GM18505 (cell line): Measurements from ENCODE around the gene GTPBP4.
"Not testable (repeated sequence)": the region's sequence is repeated elsewhere in the genome, so short reads cannot be mapped to it uniquely, and the experiment has no call there.

ENCODE experiments used
- ATAC-seq: cut with Tn5 transposase; IDR thresholded peaks from one replicate; pipeline ENCODE4 v1.9.1; 2021; ENCODE audit not compliant: unreplicated experiment
- POLR2A ChIP-seq: IDR thresholded peaks from 4 replicates; pipeline ENCODE4 v1.6.1; 2011; ENCODE audit warnings: borderline replicate concordance; ENCODE audit not compliant: insufficient read depth, insufficient read length; ENCODE audit errors: extremely low read depth

The GTPBP4 gene

GRCh38 chr10:1015688-1016087 lies 27.5 kb downstream of the GTPBP4 start:
- no peak for TF ChIP-seq POLR2A
- ATAC-seq: no peak

- no peak for TF ChIP-seq POLR2A
- no peak for ATAC-seq
Observed at GRCh38 chr10:1019362-1019761, 31.1 kb downstream of the GTPBP4 start.

- TF ChIP-seq POLR2A: no peak
- no peak for ATAC-seq
Observed at GRCh38 chr10:1020460-1020859, 32.2 kb downstream of the GTPBP4 start.

GRCh38 chr10:1020958-1021357 lies 32.7 kb downstream of the GTPBP4 start:
- no peak for ATAC-seq
- TF ChIP-seq POLR2A: no peak

- ATAC-seq: no peak
- no peak for TF ChIP-seq POLR2A
Observed at GRCh38 chr10:1022413-1022812, 34.2 kb downstream of the GTPBP4 start.

GRCh38 chr10:1024103-1024502 lies 35.9 kb downstream of the GTPBP4 start:
- no peak for TF ChIP-seq POLR2A
- ATAC-seq: no peak

GRCh38 chr10:1025683-1026082 lies 37.4 kb downstream of the GTPBP4 start, which contains the start of gene IDI2:
Gene IDI2 (minus strand): TSS chr10:1025859. CDS start chr10:1024723, 1,136 bp downstream.
- ATAC-seq: no peak

GRCh38 chr10:1026578-1026977 lies 38.3 kb downstream of the GTPBP4 start:
- ATAC-seq: no peak
- no peak for TF ChIP-seq POLR2A

More at GRCh38 chr10:1025683-1026082, 37.4 kb downstream of the GTPBP4 start, which contains the start of gene IDI2:
- TF ChIP-seq POLR2A: no peak

- no peak for ATAC-seq
- no peak for TF ChIP-seq POLR2A
Observed at GRCh38 chr10:1029838-1030237, 41.6 kb downstream of the GTPBP4 start.

- no peak for ATAC-seq
Observed at GRCh38 chr10:1033601-1034000, 45.4 kb downstream of the GTPBP4 start.

GRCh38 chr10:1034758-1035157 lies 46.5 kb downstream of the GTPBP4 start:
- no peak for ATAC-seq

More at GRCh38 chr10:1033601-1034000, 45.4 kb downstream of the GTPBP4 start:
- TF ChIP-seq POLR2A: no peak

GRCh38 chr10:1035201-1035600 lies 47.0 kb downstream of the GTPBP4 start:
- no peak for ATAC-seq
- TF ChIP-seq POLR2A: no peak

More at GRCh38 chr10:1034758-1035157, 46.5 kb downstream of the GTPBP4 start:
- no peak for TF ChIP-seq POLR2A

GRCh38 chr10:1036341-1036791 lies 48.1 kb downstream of the GTPBP4 start:
- ATAC-seq: peak; percentile 82
- no peak for TF ChIP-seq POLR2A

GRCh38 chr10:1037098-1037497 lies 48.9 kb downstream of the GTPBP4 start:
- TF ChIP-seq POLR2A: no peak
- ATAC-seq: no peak

- ATAC-seq: not testable (repeated sequence)
- peak; percentile 33 for TF ChIP-seq POLR2A
Observed at GRCh38 chr10:1038769-1039168, 50.5 kb downstream of the GTPBP4 start.

GRCh38 chr10:1040133-1040532 lies 51.9 kb downstream of the GTPBP4 start:
- ATAC-seq: no peak
- TF ChIP-seq POLR2A: no peak

GRCh38 chr10:1041514-1041913 lies 53.3 kb downstream of the GTPBP4 start:
- ATAC-seq: no peak
- no peak for TF ChIP-seq POLR2A
